Choroid plexus epithelial cell (primary cell): ENCODE data around the gene ACTL7A.

Experiments used
- DNase-seq: peaks from one replicate; pipeline ENCODE4 v3.0.0-alpha.2; 2010; ENCODE audit warnings: low read depth
- H3K4me3 ChIP-seq: 2 replicates; pipeline ENCODE4 v1.5.1; 2011; ENCODE audit warnings: low read depth, mild to moderate bottlenecking, control low read depth, low read length, moderate library complexity
- CTCF ChIP-seq: conservative IDR thresholded peaks from 2 replicates; pipeline ENCODE4 v1.5.1; 2011; ENCODE audit warnings: low read depth, mild to moderate bottlenecking, control low read depth, inconsistent platforms, low read length, moderate library complexity

The ACTL7A gene

GRCh38 chr9:108855529-108855886, 6.6 kb upstream of the ACTL7A start:
- no peak overlapping the region for H3K4me3 ChIP-seq
- DNase-seq, result no peak
- TF ChIP-seq CTCF, result no peak

GRCh38 chr9:108855888-108856287, 6.2 kb upstream of the ACTL7A start, which contains the start of gene ACTL7B:
Gene ACTL7B (minus strand): TSS chr9:108855986. CDS start chr9:108855930, 56 bp downstream.
- TF ChIP-seq CTCF, result no peak
- DNase-seq, result no peak
- H3K4me3 ChIP-seq, result no peak within 1 kb of the TSS

- TF ChIP-seq CTCF, result no peak
- H3K4me3 ChIP-seq, result no peak overlapping the region
- DNase-seq, result no peak
These were observed 4.5 kb upstream of the ACTL7A start for GRCh38 chr9:108857572-108857971.

GRCh38 chr9:108859459-108860114, 2.5 kb upstream of the ACTL7A start:
- no peak for TF ChIP-seq CTCF
- no peak for DNase-seq
- H3K4me3 ChIP-seq, result no peak overlapping the region

GRCh38 chr9:108860354-108860753, 1.7 kb upstream of the ACTL7A start:
- no peak overlapping the region for H3K4me3 ChIP-seq
- peak; percentile 48 for DNase-seq
- TF ChIP-seq CTCF, result no peak

- DNase-seq, result no peak
- TF ChIP-seq CTCF, result no peak
- H3K4me3 ChIP-seq, result no peak overlapping the region
These were observed 1.3 kb upstream of the ACTL7A start for GRCh38 chr9:108860764-108861163.

- DNase-seq, result no peak
- no peak overlapping the region for H3K4me3 ChIP-seq
- TF ChIP-seq CTCF, result no peak
These were observed 602 bp upstream of the ACTL7A start for GRCh38 chr9:108861464-108861863.
